ENCODE measurements around the gene CSNK2A3. TPM values are rescaled to one million over a fixed set of nuclear protein-coding genes. Genes with fewer than 3 reads are reported as not detected.

Gene CSNK2A3
- total RNA-seq, 1 donor from 2014 or later: 2.1 TPM

DNA sequence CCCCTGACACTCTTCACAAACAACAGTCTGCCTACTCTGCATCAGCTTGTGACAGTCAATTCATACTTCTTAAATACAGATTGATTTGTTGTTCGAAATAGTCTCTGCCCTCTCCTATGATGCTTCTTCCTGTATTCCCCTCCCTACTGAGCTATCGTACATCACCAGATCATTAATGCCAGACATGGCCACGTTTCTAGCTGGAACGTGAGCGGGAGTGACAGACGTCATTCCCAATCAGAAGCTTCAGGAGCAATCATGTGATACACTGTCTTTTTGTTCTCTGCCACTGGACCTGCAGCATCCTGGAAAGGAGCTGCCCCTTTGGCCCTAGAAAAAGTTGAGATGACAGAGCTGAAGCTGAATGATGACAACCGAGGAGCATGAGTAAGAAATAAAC, 48.5 kb downstream of the CSNK2A3 start:
- Histone ChIP-seq H3K27me3 (ENCODE audit: control insufficient read depth, insufficient read depth, low read length) (no peaks in the 10 kb centered on the region), H3K4me3 (ENCODE audit: low read depth, low read length) (no peak overlapping the region), H3K36me3 (ENCODE audit: control insufficient read depth, insufficient read depth, low read length) (no peaks in the 10 kb centered on the region)
- DNase-seq (ENCODE audit: low read depth): no peak
- no peak for FAIRE-seq
- TF ChIP-seq, protein P1, sequence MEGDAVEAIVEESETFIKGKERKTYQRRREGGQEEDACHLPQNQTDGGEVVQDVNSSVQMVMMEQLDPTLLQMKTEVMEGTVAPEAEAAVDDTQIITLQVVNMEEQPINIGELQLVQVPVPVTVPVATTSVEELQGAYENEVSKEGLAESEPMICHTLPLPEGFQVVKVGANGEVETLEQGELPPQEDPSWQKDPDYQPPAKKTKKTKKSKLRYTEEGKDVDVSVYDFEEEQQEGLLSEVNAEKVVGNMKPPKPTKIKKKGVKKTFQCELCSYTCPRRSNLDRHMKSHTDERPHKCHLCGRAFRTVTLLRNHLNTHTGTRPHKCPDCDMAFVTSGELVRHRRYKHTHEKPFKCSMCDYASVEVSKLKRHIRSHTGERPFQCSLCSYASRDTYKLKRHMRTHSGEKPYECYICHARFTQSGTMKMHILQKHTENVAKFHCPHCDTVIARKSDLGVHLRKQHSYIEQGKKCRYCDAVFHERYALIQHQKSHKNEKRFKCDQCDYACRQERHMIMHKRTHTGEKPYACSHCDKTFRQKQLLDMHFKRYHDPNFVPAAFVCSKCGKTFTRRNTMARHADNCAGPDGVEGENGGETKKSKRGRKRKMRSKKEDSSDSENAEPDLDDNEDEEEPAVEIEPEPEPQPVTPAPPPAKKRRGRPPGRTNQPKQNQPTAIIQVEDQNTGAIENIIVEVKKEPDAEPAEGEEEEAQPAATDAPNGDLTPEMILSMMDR (IDR thresholded peaks at IDR 0.05; ENCODE audit: insufficient read depth, low read length, severe bottlenecking): no peak

DNA sequence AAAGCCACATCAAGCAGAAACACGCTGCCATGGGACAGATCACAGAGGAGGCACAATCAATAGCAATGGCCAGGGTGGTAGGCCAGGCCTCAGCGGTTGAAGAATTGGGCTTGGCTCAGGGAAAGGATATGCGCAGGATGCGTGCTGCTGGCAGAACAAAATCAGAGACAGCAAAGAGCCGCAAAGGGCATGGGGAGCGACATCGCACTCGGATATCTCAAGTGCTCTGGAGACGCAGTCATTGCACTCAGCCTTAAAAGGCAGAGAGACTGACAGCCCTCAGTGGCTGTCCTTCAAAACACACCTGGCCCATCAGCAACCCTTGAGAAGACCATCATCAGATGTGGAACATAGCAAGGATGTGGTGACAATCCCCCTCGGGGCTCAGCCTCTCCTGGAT, 50.5 kb downstream of the CSNK2A3 start:
- Histone ChIP-seq H3K36me3 (ENCODE audit: control insufficient read depth, insufficient read depth, low read length) (no peaks in the 10 kb centered on the region), H3K4me3 (ENCODE audit: low read depth, low read length) (no peak overlapping the region), H3K27me3 (ENCODE audit: control insufficient read depth, insufficient read depth, low read length) (no peaks in the 10 kb centered on the region)
- no peak for DNase-seq (ENCODE audit: low read depth)
- TF ChIP-seq, protein P1 (IDR thresholded peaks at IDR 0.05; ENCODE audit: insufficient read depth, low read length, severe bottlenecking): no peak
- peak; percentile 79 for FAIRE-seq

Data from bronchial epithelial cell (primary cell).